SKM-1 (cell line): Measurements from ENCODE around the gene TEX54.

ENCODE experiments used
- DNase-seq: peaks from one replicate; lab custom pipeline; 2025; ENCODE audit not compliant: unreplicated experiment; lab: John Stamatoyannopoulos, UW

Gene TEX54

GRCh38 chr11:62789576-62789975 is 43.1 kb downstream of the TEX54 start:
- no peak for DNase-seq

GRCh38 chr11:62788991-62789390 is 43.6 kb downstream of the TEX54 start:
- no peak for DNase-seq

GRCh38 chr11:62787005-62787759 is 45.5 kb downstream of the TEX54 start, which contains the start of gene TMEM179B:
TMEM179B (plus strand) TSS chr11:62787402; CDS start chr11:62787432, 30 bp downstream.
- DNase-seq = peak; percentile 97

GRCh38 chr11:62786318-62787004 is 46.2 kb downstream of the TEX54 start:
- DNase-seq = peak; percentile 66

- DNase-seq = no peak
Observed at GRCh38 chr11:62782753-62783152, 49.9 kb downstream of the TEX54 start.
